Astrocyte of the hippocampus (primary cell): Measurements from ENCODE around the gene RALGPS1.

Experiments used
- DNase-seq: peaks from one replicate; pipeline ENCODE4 v3.0.0; 2011; ENCODE audit warnings: low read depth, low spot score

RALGPS1 gene

DNA sequence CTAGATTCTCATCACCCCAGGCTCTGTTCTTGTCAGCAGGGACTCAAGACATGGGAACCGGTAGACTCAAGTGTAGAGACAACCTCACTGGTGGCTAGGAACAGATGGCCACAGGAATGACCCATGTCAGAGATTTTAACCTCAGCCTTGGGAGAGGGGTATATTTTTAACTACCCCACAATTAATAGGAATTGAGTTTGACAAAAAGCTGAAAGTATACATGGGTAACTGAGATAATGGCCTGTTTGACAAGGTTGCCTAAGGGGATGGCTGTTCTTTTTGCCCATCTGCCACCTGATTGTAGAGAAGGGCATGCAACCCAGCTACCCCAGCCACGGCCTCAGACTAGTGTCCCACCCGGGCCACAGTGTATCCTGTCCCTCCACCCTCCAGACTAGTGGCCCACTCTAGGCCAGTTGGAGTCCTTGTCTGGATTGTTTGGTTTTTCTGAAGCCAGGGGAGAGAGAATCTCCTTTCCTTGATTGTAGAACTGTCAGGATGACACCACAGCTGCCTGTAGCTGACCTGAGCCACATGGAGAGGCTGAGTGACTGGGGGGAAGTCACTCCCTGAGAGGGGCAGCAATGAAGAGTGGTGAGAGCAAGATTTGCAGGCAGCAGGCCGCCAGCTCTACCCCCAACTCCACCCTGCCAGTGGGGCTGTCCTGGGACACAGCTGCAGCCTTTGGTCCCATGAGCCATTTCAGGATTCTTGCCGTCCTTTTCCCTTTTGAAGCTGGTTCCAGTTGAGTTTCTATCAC is 222.5 kb downstream of the RALGPS1 start:
- no peak for DNase-seq

DNA sequence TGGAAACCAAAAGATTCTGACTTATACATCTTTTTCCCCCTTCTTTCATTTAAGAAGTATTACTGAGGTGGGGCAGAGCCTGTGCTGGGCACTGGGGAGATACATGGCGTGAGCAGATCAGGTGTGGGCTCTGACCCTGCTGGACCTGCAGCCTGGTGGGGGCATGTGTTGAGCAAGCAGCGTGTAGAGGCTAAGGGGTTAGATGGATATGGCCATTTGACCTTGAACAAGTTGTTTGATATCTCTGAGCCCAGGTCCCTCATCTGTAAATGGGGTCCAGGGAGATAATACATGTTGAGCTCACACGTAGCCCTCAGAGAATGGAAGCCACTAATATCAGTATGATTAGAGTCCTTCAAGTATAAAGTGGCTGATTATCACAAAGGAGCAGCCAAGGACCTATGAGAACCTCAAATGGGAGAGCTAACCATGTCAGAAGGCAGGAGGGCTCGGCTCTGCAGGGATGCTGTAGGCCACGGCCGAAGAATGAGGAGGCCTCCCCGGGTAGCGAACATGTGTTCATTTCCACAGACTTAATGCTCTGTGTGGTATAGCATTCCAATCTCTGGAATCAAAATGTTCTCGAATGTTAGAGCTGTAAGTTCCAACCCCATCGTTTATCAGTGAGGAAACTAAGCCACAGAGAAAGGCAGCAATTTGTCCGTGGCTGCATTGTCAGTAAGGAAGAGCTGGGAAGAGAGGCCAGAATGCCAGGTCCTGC is 223.2 kb downstream of the RALGPS1 start:
- no peak for DNase-seq

- DNase-seq: no peak
Observed at GRCh38 chr9:127138444-127138843, 223.9 kb downstream of the RALGPS1 start.

DNA sequence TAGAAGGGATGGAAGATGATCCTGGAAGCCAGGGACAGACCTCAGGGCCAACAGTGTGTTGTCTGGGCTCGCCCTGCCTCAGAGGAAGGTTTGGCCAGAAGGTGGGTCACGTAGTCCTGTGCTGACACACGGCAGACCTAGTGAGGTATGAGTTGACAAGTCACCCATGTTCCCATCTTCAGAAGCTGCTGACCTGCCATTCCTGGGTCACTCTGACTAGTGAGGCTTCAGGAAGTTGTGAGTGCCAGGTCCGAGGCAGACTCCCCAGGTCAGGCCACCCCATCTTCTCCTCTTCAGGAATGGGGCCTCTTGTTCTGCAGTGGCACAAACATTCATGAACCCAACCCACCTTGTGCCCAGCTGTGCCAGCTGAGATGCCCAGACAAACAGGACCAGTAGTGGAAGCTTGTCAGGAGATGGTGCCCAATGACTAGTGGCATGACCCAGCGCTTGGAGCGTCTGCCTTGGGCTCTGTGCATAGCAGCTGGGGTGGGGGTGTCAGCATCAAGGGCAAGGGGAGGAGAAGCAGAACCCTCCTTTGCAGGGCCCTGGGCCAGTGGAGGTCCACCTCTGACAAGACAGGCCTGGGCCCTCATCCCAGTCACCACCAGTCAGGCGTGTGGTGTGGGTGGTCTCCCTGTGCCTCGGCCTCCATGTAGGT is 224.6 kb downstream of the RALGPS1 start:
- DNase-seq: no peak

GRCh38 chr9:127139775-127140174 is 225.2 kb downstream of the RALGPS1 start:
- DNase-seq: no peak

DNA sequence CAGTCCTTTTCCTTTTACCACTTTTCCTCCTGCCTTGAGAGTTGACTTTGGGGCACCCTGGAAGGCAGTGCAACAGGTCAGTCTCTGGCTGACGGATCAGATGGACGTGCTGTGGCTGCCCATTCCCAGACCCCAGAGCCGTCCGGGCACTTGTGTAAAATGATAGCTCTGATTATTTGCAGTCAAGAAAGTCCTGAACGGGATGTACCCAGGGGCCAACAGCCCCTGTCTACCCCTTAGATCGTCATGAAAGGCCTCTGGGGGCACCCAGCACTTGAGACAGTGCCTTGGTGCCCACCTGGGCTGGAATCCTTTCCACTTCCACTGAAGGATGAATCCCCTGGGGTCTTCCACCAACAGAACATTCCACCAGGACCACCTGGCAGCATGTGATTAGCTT is 225.6 kb downstream of the RALGPS1 start:
- no peak for DNase-seq

DNA sequence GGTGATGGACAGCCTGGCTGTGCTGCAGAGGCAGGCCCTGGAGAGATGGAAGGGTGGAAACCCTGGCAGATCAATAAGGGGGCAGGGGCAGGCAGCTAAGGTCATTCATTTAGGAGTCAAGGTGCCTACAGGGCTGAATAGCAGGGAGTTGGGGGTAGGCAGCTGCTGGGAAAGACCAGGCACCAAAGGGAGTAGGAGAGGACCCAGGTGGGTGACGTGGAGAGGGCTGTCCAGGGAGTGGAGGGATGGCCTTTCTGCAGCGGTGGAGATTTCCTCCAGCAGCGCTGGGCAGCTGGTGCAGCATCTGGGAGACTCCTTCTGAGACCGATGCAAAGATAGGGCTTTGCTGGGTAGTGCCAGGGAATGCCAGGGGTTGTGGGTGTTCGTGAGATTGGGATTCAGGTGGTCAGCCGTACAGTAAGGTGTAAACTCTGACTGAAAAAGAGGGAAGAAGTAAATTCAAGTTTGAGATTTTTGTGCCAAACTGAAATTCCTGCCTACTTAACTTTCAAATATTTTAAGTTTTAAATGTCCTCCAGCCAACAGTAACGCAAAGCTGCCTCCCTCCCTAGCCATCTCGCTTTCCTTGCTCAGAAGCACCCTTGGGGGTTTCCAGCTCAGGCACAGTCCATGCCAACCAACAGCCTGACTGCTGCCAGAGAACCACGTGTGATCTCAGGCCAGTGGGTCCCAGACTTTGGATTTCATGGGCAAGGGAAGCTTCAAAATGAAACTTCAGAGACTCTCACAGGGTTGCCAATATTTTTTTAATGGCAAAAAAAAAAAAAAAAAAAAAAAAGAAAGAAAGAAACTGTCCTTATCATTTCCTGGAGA is 226.5 kb downstream of the RALGPS1 start:
- no peak for DNase-seq

DNA sequence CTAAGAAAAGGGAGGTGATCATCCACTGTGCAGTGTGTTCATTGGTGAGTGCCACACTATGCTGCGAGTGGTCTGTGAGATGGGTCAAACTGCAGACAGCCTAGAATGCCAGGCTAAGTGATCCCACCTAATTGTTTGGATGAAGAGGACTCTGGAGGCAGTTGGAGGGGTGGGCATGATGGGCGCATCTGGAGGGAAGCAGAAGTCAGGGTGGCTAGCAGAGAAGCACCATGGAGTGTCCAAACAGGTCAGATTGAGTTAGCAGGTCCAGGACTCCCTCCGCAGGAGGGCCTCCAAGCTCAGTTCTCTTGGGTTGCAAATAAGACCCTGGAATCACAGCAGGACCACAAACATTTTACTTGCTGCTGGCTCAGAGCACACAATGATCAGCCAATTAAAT is 227.7 kb downstream of the RALGPS1 start:
- no peak for DNase-seq

- no peak for DNase-seq
Observed at GRCh38 chr9:127142931-127143464, 228.4 kb downstream of the RALGPS1 start.

DNA sequence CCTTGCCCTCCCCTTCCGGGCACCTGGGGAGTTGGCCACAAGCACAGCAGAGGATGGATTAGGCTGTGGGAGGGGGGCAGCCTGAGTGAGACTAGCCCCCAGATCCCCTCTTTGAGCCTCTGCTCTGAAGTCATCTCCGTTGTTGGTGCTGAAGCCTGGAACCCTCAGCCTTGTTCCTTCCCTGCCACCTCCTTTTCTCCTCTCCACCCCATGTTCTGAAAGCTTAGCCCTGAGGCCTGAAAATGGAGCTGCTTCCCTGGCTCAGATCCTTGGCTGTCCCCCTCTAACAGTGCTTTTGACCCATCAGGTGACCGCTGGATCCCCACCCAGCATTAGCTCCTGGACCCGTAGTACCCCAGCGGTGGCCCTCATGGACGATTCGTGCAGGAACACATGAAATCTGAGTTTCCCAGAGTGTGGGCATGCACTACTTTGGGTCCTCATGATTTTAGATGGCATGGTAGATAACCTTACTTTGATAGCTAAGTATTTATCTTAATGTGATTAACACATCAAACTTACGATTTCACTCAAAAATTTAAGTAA is 229.4 kb downstream of the RALGPS1 start:
- DNase-seq: no peak

DNA sequence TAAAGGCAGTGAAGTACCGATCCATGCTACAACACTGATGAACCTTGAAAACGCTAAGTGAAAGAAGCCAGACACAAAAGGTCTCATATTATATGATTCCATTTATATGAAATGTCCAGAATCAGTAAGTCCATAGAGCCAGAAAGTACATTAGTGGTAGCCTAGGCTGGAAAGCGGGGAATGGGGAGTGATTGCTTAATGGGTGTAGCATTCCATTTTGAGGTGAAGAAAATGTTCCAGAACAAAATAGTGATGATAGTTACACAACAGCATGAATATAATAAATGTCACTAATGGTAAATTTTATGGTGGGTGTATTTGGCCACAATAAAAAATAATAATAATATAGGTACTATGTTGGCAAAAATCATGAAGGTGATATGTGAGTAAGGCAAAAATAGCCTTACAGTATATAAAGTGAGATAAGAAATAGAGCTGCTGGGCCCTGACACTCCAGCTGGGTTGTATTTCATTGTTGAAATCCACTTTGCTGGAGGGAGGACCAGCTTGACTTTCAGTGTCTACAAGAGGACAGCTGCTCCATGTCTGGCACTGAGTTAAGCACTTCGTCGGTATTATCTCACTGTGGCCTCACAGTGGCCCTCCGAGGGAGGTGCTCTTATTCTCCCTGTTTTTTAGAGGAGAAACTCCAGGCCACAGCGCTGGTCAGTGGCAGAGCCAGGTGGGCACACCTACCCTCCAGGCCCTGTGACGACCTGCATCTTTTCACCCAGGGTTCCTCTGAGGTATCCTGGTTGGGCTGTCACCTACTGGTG is 230.3 kb downstream of the RALGPS1 start:
- DNase-seq: no peak

DNA sequence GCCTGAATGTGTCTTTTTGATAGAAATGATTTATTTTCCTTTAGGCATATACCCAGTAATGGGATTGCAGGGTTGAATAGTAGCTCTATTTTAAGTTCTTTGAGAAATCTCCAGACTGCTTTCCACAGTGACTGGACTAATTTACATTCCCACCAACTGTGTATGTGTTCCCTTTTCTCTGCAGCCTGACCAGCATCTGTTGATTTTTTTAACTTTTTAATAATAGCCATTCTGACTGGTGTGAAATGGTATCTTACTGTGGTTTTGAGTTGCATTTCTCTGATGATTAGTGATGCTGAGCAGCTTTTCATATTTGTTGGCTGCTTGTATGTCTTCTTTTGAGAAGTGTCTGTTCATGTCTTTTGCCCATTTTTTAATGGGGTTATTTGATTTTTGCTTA is 232.3 kb downstream of the RALGPS1 start:
- peak; percentile 63 for DNase-seq

DNA sequence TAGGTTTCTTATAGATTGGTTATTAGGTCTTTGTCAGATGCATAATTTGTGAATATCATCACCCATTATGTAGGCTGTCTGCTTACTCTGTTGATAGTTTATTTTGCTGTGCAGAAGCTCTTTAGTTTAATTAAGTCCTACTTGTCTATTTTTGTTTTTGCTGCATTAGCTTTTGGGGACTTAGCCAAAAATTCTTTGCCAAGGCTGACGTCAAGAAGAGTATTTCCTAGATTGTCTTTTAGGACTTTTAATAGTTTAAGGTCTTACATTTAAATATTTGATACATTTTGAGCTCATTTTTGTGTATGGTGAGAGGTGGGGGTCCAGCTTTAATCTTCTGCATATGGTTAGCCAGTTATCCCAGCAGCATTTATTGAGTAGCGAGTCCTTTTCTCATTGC is 232.7 kb downstream of the RALGPS1 start:
- DNase-seq: peak; percentile 25

- no peak for DNase-seq
Observed at GRCh38 chr9:127148014-127148413, 233.4 kb downstream of the RALGPS1 start.

- DNase-seq: no peak
Observed at GRCh38 chr9:127149010-127149409, 234.4 kb downstream of the RALGPS1 start.

DNA sequence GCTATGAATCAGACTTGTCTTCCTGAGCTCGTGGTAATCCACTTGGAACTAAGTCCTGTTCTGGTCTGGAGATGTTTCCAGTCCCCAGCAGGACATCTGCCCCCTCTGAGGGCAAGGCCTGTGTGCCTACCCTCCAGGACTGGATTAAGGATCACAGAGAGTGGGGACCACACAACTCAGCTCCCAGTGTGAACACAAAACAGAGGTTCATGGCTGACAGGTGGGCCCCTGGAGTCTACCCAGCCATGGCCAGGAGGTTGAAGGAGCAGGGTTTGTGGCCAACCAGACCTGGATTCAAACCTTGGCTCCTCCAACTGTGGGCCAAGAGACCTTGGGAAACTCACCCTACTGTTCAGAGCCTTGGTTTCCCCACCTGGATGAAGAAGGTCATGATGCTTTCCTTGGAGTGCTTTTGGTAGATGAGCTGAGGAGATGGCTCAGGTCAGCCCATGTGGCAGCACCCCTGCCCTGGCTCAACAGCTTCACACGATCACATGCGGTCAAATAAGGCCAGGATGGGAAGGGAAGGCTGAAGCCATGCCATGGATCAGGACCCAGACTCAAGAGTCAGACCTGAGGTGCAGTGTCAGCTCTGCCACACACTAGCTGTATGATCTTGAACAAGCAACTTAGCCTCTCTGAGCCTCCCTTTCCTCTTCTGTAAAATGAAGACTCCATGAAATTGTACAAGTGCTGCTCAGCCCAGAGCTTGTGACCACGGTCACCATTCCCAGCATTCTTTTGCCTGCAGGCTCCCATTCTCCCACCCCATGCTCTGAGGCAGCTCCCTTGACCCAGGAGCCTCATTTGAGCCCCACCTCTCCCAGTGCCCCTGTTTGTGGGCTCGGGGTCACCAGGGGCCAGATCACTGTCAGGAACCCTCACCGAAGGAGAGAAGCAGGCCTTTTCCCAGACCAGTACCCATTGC is 235.1 kb downstream of the RALGPS1 start:
- peak; percentile 40 for DNase-seq

- no peak for DNase-seq
Observed at GRCh38 chr9:127153501-127153900, 238.9 kb downstream of the RALGPS1 start.

GRCh38 chr9:127154003-127154389 is 239.4 kb downstream of the RALGPS1 start:
- peak; percentile 18 for DNase-seq
